Right forelimb (tissue), 1 donor: ENCODE measurements around the gene BCR.

Experiments used
- DNase-seq: peaks from one replicate; pipeline ENCODE4 v3.0.0-alpha.2; 2018

The BCR gene

GRCh38 chr22:23277583-23278295 is 97.4 kb downstream of the BCR start:
- DNase-seq = no peak

- no peak for DNase-seq
Measured at GRCh38 chr22:23278883-23279675, 98.8 kb downstream of the BCR start.

- DNase-seq = no peak
Measured at GRCh38 chr22:23279781-23280180, 99.5 kb downstream of the BCR start.

GRCh38 chr22:23280356-23281052 is 100.2 kb downstream of the BCR start:
- no peak for DNase-seq

- no peak for DNase-seq
Measured at GRCh38 chr22:23281053-23281405, 100.7 kb downstream of the BCR start.

GRCh38 chr22:23281406-23282088 is 101.2 kb downstream of the BCR start:
- peak; percentile 92 for DNase-seq

- DNase-seq = peak; percentile 59
Measured at GRCh38 chr22:23282089-23282501, 101.8 kb downstream of the BCR start.

- DNase-seq = no peak
Measured at GRCh38 chr22:23282516-23282915, 102.2 kb downstream of the BCR start.

- DNase-seq = no peak
Measured at GRCh38 chr22:23282986-23283385, 102.7 kb downstream of the BCR start.

- no peak for DNase-seq
Measured at GRCh38 chr22:23283591-23284503, 103.5 kb downstream of the BCR start.

- no peak for DNase-seq
Measured at GRCh38 chr22:23284504-23285033, 104.3 kb downstream of the BCR start.

GRCh38 chr22:23285236-23285635 is 104.9 kb downstream of the BCR start:
- no peak for DNase-seq

GRCh38 chr22:23285734-23286133 is 105.4 kb downstream of the BCR start:
- DNase-seq = no peak

- no peak for DNase-seq
Measured at GRCh38 chr22:23286296-23286695, 106.0 kb downstream of the BCR start.

GRCh38 chr22:23287136-23288095 is 107.1 kb downstream of the BCR start:
- DNase-seq = no peak

GRCh38 chr22:23288301-23289129 is 108.2 kb downstream of the BCR start:
- DNase-seq = no peak

GRCh38 chr22:23289130-23289503 is 108.8 kb downstream of the BCR start:
- DNase-seq = no peak

GRCh38 chr22:23289851-23290724 is 109.8 kb downstream of the BCR start:
- DNase-seq = peak; percentile 62
